ENCODE data around the gene SAMMSON.
A peak's percentile ranks its signal among the peaks of the same experiment; 100 is the strongest.

SAMMSON gene

DNA sequence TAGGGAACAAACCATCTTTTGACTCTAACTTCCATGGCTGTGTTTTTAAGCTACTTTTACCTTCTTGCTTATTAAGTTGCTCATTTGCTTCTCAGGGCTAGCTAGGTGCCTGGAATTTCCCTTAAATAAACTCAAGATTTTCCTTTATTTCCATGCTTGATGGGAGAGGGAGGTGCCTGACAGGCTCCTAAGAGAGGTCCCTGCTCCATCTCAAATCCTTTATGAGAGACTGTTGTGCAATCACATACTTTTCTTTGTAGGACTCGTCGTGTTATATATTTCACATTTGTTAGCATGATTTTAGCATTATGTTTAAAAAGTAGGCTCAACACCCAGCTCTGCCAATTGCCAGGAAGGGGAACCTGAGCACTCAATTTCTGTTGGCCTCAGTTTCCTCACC, 95.7 kb downstream of the SAMMSON start:
- no peak for DNase-seq

DNA sequence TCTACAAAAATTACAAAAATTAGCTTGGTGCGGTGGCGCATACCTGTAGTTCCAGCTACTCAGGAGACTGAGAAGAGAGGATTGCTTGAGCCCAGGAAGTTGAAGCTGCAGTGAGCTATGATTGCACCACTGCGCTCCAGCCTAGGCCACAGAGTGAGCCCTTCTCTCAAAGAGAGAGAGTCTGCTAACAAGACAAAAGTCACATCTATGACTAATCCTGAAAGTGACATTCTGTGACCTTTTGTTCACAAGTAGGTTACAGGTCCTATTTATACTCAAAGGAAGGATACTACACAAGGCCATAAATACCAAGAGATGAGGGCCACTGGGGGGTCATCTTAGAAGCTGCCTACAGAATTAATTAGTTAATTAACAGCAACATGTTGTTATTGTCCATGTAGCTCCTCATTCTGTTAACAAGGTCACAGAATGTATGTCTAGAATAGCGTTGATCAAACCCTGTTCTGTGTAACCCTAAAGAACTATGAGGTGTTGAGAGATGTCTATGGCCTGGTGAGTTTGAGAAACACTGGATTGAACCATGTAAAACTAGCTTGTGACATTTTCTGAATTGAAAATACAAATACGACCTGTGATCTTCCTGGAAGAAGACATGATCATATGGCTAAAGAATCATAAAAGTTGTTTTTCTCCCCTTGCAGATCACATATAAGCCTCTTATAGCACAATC, 97.0 kb downstream of the SAMMSON start:
- DNase-seq: no peak

DNA sequence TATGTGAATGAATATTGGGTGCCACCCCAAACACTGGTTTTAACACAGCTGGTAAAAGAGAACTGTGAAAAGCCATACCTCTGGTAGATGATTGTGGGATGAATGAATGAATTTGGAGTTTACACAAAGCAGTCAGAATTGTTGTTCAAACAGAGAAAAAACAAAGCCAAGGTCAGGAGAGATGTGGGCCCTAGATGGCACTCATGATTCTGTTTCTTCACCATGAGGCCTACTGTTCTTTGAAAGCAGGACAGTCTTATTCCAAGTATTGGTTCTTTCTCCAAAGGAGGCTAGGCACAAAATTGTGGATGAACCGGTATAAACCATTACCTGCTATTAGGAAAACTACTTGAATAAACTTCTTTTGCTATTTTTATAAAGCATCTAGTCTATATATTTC, 97.6 kb downstream of the SAMMSON start:
- DNase-seq: no peak

DNA sequence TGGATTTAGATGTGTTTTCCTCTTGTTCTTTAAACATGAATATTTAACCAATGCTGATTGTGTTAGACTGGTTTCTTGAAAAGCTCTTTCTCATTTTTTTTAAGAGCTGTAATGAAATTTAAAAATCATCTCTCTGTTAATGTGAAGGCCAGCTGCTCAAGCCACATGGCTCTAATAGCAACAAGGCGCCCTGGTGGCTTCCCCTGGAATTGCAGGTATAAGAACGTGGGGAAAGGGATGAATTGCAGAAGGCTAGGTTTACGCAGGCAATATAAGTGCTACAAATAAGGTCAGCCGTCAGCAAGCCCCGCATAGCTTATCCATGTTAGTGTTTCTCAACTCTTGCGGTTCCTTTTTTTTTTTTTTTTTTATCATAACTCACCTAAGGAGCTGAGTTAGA, 108.5 kb downstream of the SAMMSON start:
- peak; percentile 6 for DNase-seq

DNA sequence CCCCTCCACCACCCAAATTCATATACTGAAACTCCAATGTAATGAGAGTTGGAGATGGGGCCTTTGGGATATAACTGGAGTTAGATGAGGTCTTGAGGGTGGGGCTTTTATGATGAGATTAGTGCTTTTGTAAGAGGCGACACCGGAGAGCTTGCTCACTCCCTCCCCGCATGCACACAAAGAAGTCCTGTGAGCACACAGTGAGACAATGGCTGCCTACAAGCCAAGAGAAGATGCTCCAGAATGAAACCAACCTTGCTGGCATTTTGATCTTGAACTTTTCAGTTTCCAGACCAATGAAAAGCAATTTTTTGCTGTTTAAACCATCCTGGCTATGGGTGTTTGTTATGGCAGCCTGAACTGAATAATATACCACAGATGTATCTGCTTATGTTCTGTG, 109.0 kb downstream of the SAMMSON start:
- no peak for DNase-seq

DNA sequence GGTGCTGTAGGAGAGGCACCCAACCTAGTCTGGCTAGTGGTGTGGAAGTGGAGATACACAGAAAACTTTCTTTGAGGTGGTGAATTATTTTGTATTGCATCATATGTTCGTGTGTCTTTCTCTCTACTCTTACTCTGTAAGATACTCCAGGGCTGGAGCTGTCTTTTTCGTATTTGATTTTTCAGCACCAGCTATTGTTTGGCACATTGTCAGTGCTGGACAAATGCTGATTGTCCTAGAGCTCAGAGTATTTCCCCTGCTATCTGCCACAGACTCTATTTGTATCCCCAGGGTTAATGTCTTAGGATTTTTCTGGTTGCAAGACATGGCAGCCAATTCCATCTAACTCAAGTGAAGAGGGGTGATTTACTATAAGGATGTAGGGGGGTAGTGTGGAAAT, 110.5 kb downstream of the SAMMSON start:
- no peak for DNase-seq

DNA sequence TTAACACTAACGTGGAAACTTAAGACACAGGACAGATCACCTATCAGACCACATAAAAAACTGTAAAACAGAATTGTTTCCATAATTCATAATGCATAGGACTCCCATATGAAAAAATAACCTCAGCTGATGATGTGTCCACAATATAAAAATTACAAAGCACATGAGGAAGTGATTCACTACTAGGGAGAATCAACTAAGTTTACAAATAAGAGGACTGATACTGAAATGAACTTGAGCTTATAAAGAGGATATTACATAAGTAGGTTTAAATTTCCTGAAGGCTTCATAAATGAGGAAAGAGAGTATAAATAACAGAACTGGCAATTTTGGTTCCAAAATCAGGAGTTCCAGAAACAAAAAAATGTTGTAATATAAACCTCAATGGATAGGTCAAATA, 111.9 kb downstream of the SAMMSON start:
- DNase-seq: no peak

DNA sequence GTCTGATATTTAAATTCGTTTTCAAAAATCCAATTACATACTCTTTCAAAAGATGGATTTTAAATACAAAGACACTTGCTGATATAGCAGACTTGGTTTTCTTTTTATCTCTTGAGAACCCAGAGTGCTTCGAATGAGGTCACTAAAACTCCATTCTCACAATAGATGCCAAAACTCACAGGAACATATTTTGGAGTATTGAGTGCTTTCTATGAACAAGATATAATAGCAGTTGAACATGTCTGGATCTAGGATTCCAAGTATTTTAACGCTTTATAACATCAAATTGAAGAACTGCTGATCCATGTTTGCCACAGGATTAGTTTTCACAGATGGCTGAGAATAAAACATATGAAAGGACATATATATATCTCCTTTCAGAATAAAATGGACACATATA, 113.2 kb downstream of the SAMMSON start:
- no peak for DNase-seq

DNA sequence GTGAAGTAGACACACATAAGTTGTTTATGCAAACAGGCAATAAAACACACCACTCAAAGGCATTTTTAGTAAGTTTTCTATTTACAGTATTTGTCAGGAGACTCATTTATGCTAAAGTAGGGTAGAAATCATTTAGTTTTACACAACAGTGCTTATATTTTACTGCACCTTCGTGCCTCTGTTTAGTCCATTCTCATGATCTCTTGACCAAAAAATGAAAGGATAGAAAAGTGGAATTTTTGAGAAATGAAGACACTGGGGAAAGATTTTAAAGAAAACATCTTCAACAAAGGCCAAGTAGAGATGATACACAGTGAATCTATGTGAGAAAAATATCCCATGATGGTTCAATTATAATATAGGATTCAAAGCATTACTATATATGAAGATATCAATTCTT, 114.9 kb downstream of the SAMMSON start:
- no peak for DNase-seq

DNA sequence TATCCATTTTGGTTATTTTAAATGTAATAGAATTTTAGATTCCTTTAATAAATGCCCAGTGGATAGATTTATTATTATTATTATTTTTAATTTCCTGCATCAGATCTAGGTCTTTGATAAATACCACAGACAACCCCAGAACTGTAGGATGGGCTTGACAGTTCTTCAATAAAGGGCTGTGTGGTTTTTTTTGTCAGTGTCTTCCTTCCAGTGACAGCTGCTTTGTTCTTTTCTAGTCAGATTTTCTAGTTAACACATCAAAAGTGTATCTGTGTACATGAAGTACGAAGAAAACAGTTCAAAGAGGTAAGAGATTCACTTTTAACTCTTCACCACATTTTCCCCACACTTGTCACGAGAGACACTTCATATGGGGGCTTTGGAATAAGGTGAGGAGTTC, 120.3 kb downstream of the SAMMSON start:
- no peak for DNase-seq
